Muscle of leg (tissue), 11 donors: ENCODE measurements around the gene TMEM123. TPM values are rescaled to one million over a fixed set of nuclear protein-coding genes. Genes with fewer than 3 reads are reported as not detected.
"Not testable (repeated sequence)": the region's sequence is repeated elsewhere in the genome, so short reads cannot be mapped to it uniquely, and the experiment has no call there.

ENCODE experiments used
- DNase-seq: peaks from one replicate; pipeline ENCODE4 v3.0.0; 2013
- H3K27ac ChIP-seq: one replicate; pipeline ENCODE4 v1.5.1; 2013; ENCODE audit warnings: mild to moderate bottlenecking, low read length, control low read depth
- H3K27me3 ChIP-seq: one replicate; pipeline ENCODE4 v1.6.1; 2013; ENCODE audit warnings: low read length; ENCODE audit not compliant: control insufficient read depth, insufficient read depth
- H3K36me3 ChIP-seq: one replicate; pipeline ENCODE4 v1.6.1; 2013; ENCODE audit warnings: low read length; ENCODE audit not compliant: control insufficient read depth, insufficient read depth
- H3K4me1 ChIP-seq: one replicate; pipeline ENCODE4 v1.6.1; 2013; ENCODE audit warnings: low read length; ENCODE audit not compliant: control insufficient read depth, insufficient read depth
- H3K4me3 ChIP-seq: one replicate; pipeline ENCODE4 v1.5.1; 2013; ENCODE audit warnings: low read length, control low read depth
- H3K9me3 ChIP-seq: replicated peaks from 2 replicates; pipeline ENCODE4 v1.6.1; 2013; ENCODE audit warnings: low read depth, low read length; ENCODE audit not compliant: control insufficient read depth
- WGBS: methylation state at CpG from one replicate; pipeline ENCODE4 v1.1.5; 2013; ENCODE audit warnings: missing lambda C conversion rate; ENCODE audit not compliant: insufficient coverage; 5-methylcytosine and 5-hydroxymethylcytosine counted together
- polyA plus RNA-seq, 8 donors: library from polyadenylated mRNA; unstranded; fragments of 120-200 nt; gene quantifications; one replicate each; pipeline versions ENCODE4 v1.2.1 to v1.2.3, GENCODE V29; 2013; ENCODE audit warnings: inconsistent platforms in 1 of 8, low replicate concordance in 1 of 8; ENCODE audit not compliant: insufficient read length in 8 of 8, insufficient read depth in 1 of 8
- total RNA-seq: library from RNA; stranded (reverse); fragments of 120-200 nt; gene quantifications from one replicate; pipeline ENCODE4 v1.2.4, GENCODE V29; 2013

The TMEM123 gene
- total and polyA plus RNA-seq, 9 donors: 80.2 to 158 (median 133) TPM

DNA sequence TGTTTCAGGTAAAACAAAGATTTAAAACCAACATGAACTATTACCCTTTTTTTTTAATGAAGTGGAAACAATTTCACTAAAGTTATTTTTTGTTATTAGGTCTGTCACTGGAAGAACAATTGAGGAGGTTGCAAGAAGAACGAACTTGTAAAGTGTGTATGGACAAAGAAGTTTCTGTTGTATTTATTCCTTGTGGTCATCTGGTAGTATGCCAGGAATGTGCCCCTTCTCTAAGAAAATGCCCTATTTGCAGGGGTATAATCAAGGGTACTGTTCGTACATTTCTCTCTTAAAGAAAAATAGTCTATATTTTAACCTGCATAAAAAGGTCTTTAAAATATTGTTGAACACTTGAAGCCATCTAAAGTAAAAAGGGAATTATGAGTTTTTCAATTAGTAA is 74.7 kb downstream of the TMEM123 start:
- 80% methylated on average over 1 of the region's 2 CpGs for WGBS
- H3K27me3 ChIP-seq: no peaks in the 10 kb centered on the region
- no peaks in the 10 kb centered on the region for H3K4me1 ChIP-seq
- no peaks in the 10 kb centered on the region for H3K9me3 ChIP-seq
- peaks cover 25% of the 10 kb centered on the region for H3K36me3 ChIP-seq
- no peak overlapping the region for H3K27ac ChIP-seq
- no peak for DNase-seq
- no peak overlapping the region for H3K4me3 ChIP-seq

DNA sequence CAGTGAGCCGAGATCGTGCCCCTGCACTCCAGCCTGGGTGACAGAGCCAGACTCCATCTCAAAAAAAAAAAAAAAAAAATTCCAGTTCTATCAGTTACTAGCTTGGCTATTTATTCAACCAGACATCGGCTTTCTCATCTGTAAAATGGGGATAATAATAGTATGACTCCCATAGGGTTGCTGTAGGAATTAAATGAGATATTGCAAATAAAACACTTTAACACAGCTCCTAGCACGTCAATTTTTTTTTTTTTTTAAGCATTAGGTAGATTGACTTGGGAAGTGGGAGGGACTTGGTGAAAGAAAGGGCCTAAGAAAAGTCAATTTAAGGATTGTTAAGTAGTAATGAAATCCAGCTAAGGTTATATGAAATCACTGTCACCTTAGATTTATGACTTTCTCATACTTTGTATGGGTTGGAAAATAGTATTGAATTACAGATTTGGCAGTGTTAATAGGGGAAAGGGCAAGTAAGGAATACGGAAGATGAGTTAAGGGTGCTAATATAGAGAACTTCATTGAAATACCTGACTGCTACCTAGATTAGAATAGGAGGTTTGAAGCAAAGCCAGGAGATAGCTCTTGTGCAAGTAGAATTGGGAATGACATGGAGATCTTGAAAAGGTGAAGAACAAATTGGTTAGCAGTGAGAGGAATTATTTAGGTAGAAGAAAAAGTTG is 76.7 kb downstream of the TMEM123 start:
- no peaks in the 10 kb centered on the region for H3K27me3 ChIP-seq
- H3K4me1 ChIP-seq: no peaks in the 10 kb centered on the region
- peaks cover 15% of the 10 kb centered on the region for H3K36me3 ChIP-seq
- WGBS: 80% methylated on average over 1 of the region's 5 CpGs
- no peak overlapping the region for H3K27ac ChIP-seq
- no peaks in the 10 kb centered on the region for H3K9me3 ChIP-seq
- DNase-seq: no peak
- no peak overlapping the region for H3K4me3 ChIP-seq

DNA sequence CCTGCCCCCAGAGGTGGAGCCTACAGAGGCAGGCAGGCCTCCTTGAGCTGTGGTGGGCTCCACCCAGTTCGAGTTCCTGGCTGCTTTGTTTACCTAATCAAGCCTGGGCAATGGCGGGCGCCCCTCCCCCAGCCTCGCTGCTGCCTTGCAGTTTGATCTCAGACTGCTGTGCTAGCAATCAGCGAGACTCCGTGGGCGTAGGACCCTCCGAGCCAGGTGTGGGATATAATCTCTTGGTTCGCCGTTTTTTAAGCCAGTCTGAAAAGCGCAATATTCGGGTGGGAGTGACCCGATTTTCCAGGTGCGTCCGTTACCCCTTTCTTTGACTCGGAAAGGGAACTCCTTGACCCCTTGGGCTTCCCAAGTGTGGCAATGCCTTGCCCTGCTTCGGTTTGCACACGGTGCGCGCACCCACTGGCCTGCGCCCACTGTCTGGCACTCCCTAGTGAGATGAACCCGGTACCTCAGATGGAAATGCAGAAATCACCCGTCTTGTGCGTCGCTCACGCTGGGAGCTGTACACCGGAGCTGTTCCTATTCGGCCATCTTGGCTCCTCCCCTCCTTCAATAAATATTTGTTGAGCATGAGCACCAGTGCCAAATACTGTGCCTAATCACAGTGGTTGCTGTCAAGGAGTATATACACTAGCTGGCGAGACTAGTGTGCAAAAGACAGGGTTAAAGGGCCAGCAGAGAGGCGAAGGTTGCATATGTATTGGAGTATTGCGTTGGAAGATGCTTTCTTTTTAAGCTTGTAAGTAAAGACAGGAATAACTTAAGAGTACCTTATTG is 77.7 kb downstream of the TMEM123 start:
- H3K36me3 ChIP-seq: peaks cover 12% of the 10 kb centered on the region
- 81% methylated on average over 19 of the region's 31 CpGs for WGBS
- not testable (repeated sequence) for H3K4me3 ChIP-seq, DNase-seq, H3K4me1 ChIP-seq, H3K27me3 ChIP-seq, H3K9me3 ChIP-seq, H3K27ac ChIP-seq

DNA sequence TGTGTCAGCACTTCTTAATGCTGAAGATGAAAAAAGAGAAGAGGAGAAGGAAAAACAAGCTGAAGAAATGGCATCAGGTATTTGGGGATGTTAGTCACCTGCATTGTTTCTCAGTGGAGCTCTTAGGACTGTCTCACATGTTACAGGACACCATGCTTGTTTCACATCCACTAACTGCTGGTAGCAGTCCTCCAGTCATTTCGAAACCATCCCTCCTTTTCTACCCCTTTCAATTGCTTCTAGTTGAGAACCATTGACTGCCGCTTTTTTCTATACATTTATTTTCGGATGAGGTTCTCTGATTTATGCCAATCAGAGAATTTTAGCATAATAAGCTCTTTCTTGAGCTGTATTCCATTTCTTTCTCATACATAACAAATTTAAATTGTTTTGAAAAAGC is 84.1 kb downstream of the TMEM123 start:
- no peaks in the 10 kb centered on the region for H3K4me1 ChIP-seq
- 100% methylated on average over 1 of the region's 3 CpGs for WGBS
- peaks cover 25% of the 10 kb centered on the region for H3K36me3 ChIP-seq
- no peak for DNase-seq
- no peak overlapping the region for H3K27ac ChIP-seq
- H3K4me3 ChIP-seq: no peak overlapping the region
- H3K27me3 ChIP-seq: no peaks in the 10 kb centered on the region
- H3K9me3 ChIP-seq: no peaks in the 10 kb centered on the region

DNA sequence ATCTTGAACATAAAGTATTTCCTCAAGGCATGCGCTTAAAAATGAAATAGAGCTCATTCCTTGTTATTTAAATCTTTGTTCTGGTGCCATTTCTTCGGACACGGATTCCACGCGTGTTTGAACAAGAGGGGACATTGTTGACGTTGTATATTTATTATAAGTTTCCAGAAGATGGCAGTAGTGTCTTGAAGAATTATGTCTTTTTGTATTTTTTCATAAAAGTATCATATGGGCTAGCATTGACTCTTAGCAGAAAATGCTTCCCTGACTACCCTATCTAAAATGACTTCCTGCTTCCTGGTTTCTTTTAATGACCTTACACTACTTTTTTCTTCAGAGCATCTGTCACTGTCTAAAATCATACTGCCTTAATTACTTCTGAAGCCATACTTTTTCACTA is 85.2 kb downstream of the TMEM123 start:
- no peak overlapping the region for H3K27ac ChIP-seq
- WGBS: no CpG with 5 or more reads among the region's 6 CpGs
- peaks cover 25% of the 10 kb centered on the region for H3K36me3 ChIP-seq

DNA sequence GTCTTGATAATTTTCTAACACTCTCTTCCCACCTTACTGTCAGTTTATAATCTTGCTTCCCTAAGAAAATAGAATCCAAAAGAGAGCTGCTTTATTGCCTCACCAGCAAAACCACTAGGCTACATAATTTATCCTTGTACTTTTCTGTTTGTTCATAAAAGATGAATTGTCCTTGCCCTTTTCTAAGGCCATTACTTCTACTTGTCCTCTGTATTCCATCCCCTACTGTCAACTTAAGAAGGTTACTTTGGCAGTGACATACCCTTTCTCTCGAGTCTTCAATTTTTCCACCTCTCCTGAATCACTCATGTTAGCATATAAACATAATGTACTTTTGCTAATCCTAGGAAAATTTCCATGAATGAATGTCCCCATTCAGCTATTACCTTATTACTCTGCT is 87.6 kb downstream of the TMEM123 start:
- H3K36me3 ChIP-seq: peaks cover 40% of the 10 kb centered on the region
- H3K4me1 ChIP-seq: no peaks in the 10 kb centered on the region
- no peak overlapping the region for H3K4me3 ChIP-seq
- H3K27ac ChIP-seq: no peak overlapping the region
- no peaks in the 10 kb centered on the region for H3K27me3 ChIP-seq
- H3K9me3 ChIP-seq: peaks cover 2% of the 10 kb centered on the region
- no peak for DNase-seq
- no CpG with 5 or more reads among the region's 1 CpG for WGBS

More for the DNA sequence above, 85.2 kb downstream of the TMEM123 start:
- H3K9me3 ChIP-seq: no peaks in the 10 kb centered on the region
- no peak overlapping the region for H3K4me3 ChIP-seq
- peak; percentile 15 for DNase-seq
- no peaks in the 10 kb centered on the region for H3K4me1 ChIP-seq
- H3K27me3 ChIP-seq: no peaks in the 10 kb centered on the region

DNA sequence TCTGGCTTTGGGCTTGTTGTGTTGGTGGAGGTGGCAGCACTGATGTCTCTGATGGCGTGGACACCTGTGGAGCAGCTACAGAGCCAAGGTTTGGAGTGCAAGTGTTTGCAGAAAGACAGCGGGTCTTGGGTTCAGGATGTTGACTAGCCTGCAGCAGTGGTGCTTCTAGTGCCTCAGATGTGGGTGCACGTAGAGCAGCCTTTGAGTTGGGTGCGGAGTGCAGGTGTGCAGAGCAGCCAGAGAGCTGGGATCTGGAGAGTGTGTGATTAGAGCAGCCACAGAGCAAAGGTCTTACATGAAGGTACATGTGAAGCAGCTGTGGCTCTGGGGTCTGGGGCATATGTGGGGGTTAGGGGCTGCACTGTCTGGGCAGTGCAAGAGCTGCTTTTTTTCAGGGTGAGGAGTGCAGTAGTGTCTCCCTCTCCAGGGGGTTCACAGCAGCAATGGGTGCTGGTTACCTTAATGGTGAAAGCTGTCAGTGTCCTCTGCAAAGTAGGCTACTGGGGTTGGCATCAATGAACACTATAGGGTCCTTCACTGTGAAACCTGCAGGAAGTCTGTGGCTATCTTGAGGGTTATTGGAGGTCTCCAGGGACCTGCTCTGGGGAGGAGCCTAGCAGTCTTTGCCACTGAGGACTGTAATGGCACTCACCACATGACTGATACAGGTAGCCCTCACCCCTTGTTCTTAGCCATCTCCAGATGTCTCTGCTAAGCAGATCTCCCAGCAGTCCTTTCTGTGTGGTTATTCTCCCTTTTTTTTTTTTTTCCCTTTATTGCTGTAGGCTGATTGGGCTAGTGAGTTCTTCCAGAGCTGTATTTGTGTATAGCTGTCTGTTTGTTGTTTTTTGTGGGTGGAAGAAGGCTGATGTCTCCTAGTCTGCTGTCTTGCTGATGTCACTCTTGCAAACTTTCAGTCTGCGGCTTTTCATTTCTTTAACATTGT is 91.2 kb downstream of the TMEM123 start:
- WGBS: 97% methylated on average over 3 of the region's 5 CpGs
- no peak for DNase-seq
- H3K27me3 ChIP-seq: no peaks in the 10 kb centered on the region
- H3K4me3 ChIP-seq: no peak overlapping the region
- no peaks in the 10 kb centered on the region for H3K4me1 ChIP-seq
- H3K9me3 ChIP-seq: peaks cover 19% of the 10 kb centered on the region
- H3K27ac ChIP-seq: no peak overlapping the region
- H3K36me3 ChIP-seq: peaks cover 43% of the 10 kb centered on the region

DNA sequence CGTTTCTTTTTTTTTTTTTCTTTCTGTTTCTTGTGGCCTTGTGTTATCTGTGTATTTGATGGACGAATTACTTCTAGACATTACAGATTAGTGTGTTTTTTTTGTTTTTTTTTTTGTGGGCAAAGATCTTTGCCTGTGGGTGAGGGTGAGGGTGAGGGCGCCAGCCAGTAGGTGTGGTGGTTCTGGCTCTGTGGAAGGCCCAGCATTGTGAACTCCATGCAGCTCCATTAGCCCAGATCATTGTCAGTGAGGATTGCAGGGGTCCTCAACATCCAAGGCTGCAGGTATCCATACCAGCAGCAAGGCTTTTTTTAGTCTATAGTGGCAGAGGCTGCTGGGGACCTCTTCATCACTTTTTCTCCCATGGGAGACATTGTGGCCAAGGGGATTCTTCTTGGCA is 91.9 kb downstream of the TMEM123 start:
- Histone ChIP-seq H3K27me3 (no peaks in the 10 kb centered on the region), H3K27ac (no peak overlapping the region), H3K36me3 (peaks cover 44% of the 10 kb centered on the region), H3K9me3 (peaks cover 26% of the 10 kb centered on the region), H3K4me3 (no peak overlapping the region), H3K4me1 (no peaks in the 10 kb centered on the region)
- DNase-seq: no peak
- WGBS: 100% methylated on average over 1 of the region's 3 CpGs

DNA sequence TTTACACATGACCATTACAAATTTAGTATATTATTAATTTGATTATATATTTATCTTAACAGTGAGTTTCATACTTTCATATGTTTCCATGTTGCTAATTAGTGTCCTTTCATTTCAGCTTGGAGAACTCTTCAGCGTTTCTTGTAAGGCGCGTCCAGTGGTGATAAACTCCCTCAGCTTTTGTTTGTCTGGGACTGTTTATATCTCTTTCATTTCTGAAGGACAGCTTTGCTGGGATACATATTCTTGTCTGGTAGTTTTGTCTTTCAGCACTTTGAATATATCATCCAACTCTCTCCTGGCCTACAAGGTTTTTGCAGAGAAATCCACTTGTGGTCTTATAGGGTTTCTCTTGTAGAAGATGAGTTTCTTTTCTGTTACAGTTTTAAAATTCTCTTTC is 93.2 kb downstream of the TMEM123 start:
- WGBS: no CpG with 5 or more reads among the region's 3 CpGs
- Histone ChIP-seq H3K4me1 (no peaks in the 10 kb centered on the region), H3K9me3 (peaks cover 32% of the 10 kb centered on the region), H3K36me3 (peaks cover 34% of the 10 kb centered on the region), H3K27me3 (no peaks in the 10 kb centered on the region), H3K27ac (no peak overlapping the region), H3K4me3 (no peak overlapping the region)
- DNase-seq: no peak

DNA sequence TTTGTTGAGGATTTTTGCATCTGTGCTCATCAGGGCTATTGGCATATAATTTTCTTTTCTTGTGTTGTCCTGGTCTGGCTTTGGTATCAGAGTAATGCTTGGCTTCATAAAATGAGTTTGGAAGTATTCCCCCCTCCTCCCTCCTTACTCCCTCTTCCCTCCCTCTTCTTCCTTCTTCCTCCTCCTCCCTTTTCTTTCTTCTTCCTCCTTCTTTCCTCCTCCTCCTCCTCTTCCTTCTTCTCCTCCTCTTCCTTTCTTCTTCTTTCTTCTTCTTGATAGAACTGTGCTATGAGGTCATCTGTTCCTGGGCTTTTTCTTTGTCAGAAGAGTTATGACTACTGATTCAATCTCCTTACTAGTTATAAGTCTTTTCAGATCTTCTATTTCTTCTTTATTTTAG is 95.4 kb downstream of the TMEM123 start:
- peaks cover 32% of the 10 kb centered on the region for H3K9me3 ChIP-seq
- no peaks in the 10 kb centered on the region for H3K4me1 ChIP-seq
- H3K27ac ChIP-seq: no peak overlapping the region
- DNase-seq: no peak
- H3K4me3 ChIP-seq: no peak overlapping the region
- peaks cover 36% of the 10 kb centered on the region for H3K36me3 ChIP-seq
- H3K27me3 ChIP-seq: no peaks in the 10 kb centered on the region
